Loucy (cell line): Measurements from ENCODE around the gene ADORA2A.

Experiments used
- CTCF ChIP-seq: fragments of 200-600 bp; sonication (generic); conservative IDR thresholded peaks from 2 replicates; pipeline ENCODE4 v1.5.1; 2014; ENCODE audit warnings: mild to moderate bottlenecking, antibody characterized with exemption, low read length
- EZH2phosphoT487 ChIP-seq: fragments of 200-600 bp; IDR thresholded peaks from 2 replicates; pipeline ENCODE4 v1.6.1; 2018; ENCODE audit warnings: antibody characterized with exemption, mild to moderate bottlenecking, moderate library complexity, borderline replicate concordance

DNA sequence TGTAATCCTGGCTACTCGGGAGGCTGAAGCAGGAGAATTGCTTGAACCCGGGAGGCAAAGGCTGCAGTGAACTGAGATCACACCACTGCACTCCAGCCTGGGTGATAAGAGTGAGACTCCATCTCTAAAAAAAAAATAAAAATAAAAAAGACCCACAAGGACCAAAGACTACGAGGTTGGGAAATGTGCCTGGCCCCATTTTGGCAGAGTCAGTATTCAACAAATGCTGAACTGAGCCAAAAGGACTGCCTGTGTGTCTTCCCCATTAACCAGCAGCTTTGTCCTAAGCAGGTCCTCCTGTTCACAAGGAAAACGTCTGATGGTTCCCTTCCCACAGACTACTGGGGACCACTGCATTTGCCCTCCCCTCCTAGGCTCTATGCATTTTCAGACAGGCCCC lies 27.6 kb downstream of the ADORA2A start:
- TF ChIP-seq CTCF, result no peak
- TF ChIP-seq EZH2phosphoT487, result no peak
